HG03039 (cell line): ENCODE data around the gene OR2L8.

Source experiments
- ATAC-seq: cut with Tn5 transposase; IDR thresholded peaks from one replicate; pipeline ENCODE4 v1.9.1; 2021; ENCODE audit warnings: mild to moderate bottlenecking, moderate library complexity; ENCODE audit not compliant: unreplicated experiment

Gene OR2L8

DNA sequence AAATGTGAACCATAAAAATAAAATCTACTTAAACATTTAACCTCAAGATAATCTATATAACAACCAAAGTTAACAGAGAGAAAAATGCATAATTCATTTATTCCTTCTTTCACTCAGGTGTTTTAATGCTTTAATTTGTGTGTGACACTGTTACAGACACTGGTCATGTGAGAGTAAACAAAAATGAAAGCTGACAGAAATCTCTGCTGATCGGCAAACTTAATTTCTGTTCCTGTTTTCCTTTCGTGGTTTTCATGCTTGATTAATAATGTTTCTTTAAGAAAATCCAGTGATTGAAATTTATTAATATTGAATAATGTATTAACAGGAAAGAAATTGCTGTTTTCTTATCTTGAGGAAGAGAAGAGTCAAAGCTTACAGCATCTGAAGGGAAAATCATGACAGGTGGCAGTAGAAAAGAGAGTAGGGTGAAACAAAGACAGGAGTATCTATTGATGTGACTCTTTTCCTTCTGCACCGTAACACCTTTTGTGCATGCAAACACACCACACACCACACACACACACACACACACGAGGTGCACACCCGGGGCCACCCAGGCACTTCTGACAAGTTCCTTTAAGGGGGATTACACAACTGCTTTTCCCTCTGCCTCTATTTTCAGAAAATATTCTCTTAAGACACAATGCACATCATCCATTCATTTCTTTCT, 18.0 kb downstream of the OR2L8 start:
- ATAC-seq: peak; percentile 69

DNA sequence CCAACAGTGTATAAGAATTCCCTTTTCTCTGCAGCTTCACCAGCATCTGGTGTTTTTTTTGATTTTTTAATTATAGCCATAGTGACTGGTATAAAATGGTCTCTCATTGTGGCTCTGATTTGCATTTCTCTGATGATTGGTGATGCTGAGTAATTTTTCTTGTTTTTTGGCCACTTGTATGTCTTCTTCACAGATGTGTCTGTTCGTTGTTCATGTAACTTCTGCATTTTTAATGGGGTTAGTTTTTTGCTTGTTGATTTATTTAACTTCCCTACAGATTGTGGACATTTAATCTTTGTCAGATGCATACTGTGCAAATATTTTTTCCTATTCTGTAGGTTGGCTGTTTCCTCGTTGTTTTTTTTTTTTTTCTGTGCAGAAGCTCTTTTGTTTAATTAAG, 44.3 kb downstream of the OR2L8 start:
- ATAC-seq: no peak

DNA sequence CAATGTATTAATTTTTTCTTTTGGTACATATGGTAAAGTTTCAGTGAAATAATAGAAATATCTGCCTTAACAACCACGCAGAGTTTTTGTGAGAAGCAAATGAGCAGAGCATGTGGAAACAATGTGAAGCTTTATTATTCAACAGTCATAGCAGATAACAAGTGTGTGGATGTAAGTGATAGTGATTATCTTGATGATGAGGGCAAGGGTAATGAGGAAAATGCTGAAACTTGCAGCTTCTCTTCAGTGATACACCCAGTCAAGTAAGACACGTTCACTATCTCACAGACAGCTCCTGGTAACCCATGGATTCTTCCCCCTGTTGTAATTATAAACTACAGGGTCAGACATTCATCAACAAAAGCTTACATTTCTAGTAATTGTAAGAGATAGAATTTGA, 50.2 kb downstream of the OR2L8 start:
- no peak for ATAC-seq
